Astrocyte of the cerebellum (primary cell): ENCODE measurements around the gene TNFAIP3.

Source experiments
- DNase-seq: peaks from one replicate; pipeline ENCODE4 v3.0.0-alpha.2; 2011; ENCODE audit warnings: low read depth
- H3K4me3 ChIP-seq: 2 replicates; pipeline ENCODE4 v1.5.1; 2011; ENCODE audit warnings: mild to moderate bottlenecking, low read depth, low read length, moderate library complexity
- in situ Hi-C: cut with HindIII; loops from 2 replicates; pipeline ENCODE4 v1.10.0; 2017; ENCODE audit warnings: low sequenced_read_pairs
- TF ChIP-seq, protein P1 (sequence below): IDR thresholded peaks from 2 replicates; pipeline ENCODE4 v1.5.1; 2012; ENCODE audit warnings: low read length, low read depth, moderate library complexity, mild to moderate bottlenecking; ENCODE audit errors: missing control alignments

TNFAIP3 gene

DNA sequence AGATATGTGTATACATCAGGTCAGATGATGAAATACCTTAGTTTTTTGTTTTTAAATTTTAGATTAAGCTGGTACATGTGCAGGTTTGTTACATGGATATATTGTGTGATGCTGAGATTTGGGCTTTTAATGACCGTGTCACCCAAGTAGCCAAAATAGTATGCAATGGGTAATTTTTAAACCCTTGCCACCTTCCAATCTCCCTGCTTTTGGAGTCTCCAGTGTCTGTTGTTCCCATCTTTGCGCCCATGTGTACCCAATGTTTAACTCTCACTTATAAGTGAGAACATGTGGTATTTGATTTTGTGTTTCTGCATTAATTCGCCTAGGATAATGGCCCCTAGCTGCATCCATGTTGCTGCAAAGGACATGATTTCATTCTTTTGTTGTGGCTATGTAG lies 45.8 kb downstream of the TNFAIP3 start:
- in situ Hi-C loops = no loop called here
- H3K4me3 ChIP-seq = no peak overlapping the region
- TF ChIP-seq, protein P1, sequence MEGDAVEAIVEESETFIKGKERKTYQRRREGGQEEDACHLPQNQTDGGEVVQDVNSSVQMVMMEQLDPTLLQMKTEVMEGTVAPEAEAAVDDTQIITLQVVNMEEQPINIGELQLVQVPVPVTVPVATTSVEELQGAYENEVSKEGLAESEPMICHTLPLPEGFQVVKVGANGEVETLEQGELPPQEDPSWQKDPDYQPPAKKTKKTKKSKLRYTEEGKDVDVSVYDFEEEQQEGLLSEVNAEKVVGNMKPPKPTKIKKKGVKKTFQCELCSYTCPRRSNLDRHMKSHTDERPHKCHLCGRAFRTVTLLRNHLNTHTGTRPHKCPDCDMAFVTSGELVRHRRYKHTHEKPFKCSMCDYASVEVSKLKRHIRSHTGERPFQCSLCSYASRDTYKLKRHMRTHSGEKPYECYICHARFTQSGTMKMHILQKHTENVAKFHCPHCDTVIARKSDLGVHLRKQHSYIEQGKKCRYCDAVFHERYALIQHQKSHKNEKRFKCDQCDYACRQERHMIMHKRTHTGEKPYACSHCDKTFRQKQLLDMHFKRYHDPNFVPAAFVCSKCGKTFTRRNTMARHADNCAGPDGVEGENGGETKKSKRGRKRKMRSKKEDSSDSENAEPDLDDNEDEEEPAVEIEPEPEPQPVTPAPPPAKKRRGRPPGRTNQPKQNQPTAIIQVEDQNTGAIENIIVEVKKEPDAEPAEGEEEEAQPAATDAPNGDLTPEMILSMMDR = no peak
- DNase-seq = no peak

DNA sequence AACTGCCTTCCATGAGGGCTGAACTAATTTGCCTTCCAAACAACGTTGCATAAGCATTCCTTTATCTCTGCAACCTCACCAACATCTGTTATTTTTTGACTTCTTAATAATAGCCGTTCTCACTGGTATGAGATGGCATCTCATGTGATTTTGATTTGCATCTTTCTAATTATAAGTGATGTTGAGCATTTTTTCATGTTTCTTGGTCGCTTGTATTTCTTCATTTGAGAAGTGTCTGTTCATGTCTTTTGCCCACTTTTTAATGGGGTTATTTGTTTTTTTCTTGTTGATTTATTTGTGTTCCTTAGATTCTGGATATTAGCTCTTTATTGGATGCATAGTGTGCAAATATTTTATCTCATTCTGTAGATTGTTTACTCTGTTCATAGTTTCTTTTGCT lies 46.4 kb downstream of the TNFAIP3 start:
- TF ChIP-seq, protein P1 = no peak
- in situ Hi-C loops = no loop called here
- no peak for DNase-seq
- no peak overlapping the region for H3K4me3 ChIP-seq

DNA sequence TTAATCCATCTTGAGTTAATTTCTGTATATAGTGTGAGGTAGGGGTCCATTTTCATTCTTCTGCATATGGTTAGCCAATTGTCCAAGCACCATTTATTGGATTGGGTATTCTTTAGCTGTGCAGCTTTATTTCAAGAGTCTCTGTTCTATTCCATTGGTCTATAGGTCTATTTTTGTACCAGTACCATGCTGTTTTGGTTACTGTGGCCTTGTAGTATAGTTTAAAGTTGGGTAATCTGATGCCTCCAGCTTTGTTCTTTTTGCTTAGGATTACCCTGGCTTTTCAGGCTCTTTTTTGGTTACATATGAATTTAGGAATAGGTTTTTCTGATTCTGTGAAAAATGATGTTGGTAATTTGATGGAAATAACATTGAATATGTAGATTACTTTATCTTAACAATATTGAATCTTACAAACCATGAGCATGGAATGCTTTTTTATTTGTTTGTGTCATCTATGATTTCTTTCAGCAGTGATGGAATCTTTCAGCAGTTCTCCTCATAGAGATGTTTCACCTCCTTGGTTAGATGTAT lies 47.0 kb downstream of the TNFAIP3 start:
- DNase-seq = no peak
- in situ Hi-C loops = no loop called here
- TF ChIP-seq, protein P1 = no peak
- no peak overlapping the region for H3K4me3 ChIP-seq

DNA sequence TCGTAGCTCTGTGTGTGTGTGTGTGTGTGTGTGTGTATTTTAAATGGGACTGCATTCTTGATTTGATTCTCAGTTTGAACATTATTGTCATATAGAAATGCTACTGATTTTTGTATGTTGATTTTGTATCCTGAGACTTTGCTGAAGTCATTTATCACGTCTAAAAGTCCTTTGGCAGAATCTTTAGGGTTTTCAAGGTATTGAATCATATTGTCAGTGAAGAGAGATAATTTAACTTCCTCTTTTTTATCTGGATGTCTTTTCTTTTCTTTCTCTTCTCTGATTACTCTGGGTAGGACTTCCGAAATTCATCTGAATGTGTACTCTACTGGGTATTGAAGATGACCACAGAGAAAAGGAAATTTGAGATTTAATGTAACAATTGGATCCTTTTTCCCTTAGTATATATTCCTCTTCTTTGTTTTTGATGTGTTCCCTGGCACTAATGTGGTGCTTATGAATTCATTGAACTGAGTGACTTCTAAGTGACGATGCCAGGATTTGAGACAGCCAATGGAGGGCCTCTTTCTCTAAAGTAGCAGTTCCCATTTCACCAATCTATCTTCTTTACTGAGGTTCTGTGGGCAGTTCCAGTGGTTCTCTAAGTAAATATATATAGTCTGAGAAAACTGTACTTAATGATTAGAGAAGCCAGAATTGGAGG lies 47.6 kb downstream of the TNFAIP3 start:
- DNase-seq = no peak
- TF ChIP-seq, protein P1 = no peak
- in situ Hi-C loops = no loop called here
- no peak overlapping the region for H3K4me3 ChIP-seq

DNA sequence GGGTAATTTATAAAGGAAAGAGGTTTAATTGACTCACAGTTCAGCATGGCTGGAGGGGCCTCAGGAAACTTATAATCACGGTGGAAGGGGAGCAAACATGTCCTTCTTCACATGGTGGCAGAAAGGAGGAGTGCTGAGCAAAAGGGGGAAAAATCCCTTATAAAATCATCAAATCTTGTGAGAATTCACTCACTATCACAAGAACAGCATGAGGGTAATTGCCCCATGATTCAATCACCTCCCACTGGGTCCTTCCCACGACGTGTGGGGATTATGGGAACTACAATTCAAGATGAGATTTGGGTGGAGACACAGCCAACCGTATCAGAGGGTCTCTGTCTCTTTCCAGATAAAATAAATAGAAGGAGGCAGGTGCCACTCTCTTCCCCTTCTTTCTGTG lies 48.7 kb downstream of the TNFAIP3 start:
- in situ Hi-C loops = no loop called here
- H3K4me3 ChIP-seq = no peak overlapping the region
- TF ChIP-seq, protein P1 = no peak
- DNase-seq = no peak

DNA sequence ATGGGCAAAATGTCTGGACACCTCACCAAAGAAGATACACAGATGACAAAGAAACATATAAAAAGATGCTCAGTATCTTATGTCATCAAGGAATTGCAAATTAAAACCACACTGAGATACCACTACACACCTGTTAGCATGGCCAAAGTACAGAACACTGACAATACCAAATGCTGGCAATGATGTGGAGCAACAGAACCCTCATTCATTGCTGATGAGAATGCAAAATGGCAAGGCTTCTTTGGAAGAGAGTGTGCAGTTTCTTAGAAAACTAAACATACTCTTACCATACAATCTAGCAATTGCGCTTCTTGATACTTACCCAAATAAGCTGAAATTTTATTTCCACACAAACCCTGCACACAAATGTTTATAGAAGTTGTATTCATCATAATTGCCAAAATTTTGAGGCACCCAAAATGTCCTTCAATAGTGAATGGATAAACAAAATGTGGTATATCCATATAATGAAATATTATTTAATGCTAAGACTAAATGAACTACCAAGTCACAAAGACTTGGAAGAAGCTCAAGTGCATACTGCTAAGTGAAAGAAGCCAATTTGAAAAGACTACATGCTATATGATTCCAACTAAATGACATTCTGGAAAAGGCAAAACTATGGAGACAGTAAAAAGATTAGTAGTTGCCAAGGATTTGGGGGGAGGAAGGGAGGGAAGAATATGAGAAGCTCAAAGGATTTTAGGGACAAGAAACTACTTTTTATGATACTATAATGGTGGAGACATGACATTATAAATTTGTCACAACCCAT lies 50.7 kb downstream of the TNFAIP3 start:
- in situ Hi-C loops = no loop called here
- DNase-seq = no peak
- H3K4me3 ChIP-seq = no peak overlapping the region
- TF ChIP-seq, protein P1 = no peak
